CD8-positive, alpha-beta memory T cell (primary cell): ENCODE results near the gene ENO3. TPM values are rescaled to one million over a fixed set of nuclear protein-coding genes. Genes with fewer than 3 reads are reported as not detected.
A peak's percentile ranks its signal among the peaks of the same experiment; 100 is the strongest.

Source experiments
- CTCF ChIA-PET: fragments of 350-600 bp; sonication (Branson Sonifier 250); formaldehyde crosslinking; loops from one replicate; lab custom pipeline; 2021; ENCODE audit warnings: antibody characterized with exemption; lab: Charles Lee
- POLR2A ChIA-PET: fragments of 350-600 bp; sonication (Branson Sonifier 250); formaldehyde crosslinking; loops from one replicate; lab custom pipeline; 2021; ENCODE audit warnings: antibody characterized with exemption; lab: Charles Lee
- DNase-seq, 5 donors: peaks; one replicate each; pipeline versions ENCODE4 v3.0.0 to v3.0.0-alpha.2; 2020 to 2022; ENCODE audit warnings: mixed read lengths in 1 of 5
- H3K27ac ChIP-seq: one replicate; pipeline ENCODE4 v1.7.0; 2013; ENCODE audit warnings: low read depth, mild to moderate bottlenecking, low read length, moderate library complexity
- H3K27me3 ChIP-seq: 2 replicates; pipeline ENCODE4 v1.7.0; 2013; ENCODE audit warnings: low read length, mild to moderate bottlenecking; ENCODE audit not compliant: insufficient read depth, poor library complexity, severe bottlenecking
- H3K36me3 ChIP-seq: 2 replicates; pipeline ENCODE4 v1.7.0; 2013; ENCODE audit warnings: mild to moderate bottlenecking, low read length, moderate library complexity; ENCODE audit not compliant: insufficient read depth
- H3K4me1 ChIP-seq: 2 replicates; pipeline ENCODE4 v1.7.0; 2013; ENCODE audit warnings: mild to moderate bottlenecking, low read length, moderate library complexity; ENCODE audit not compliant: insufficient read depth
- H3K4me3 ChIP-seq: 2 replicates; pipeline ENCODE4 v1.7.0; 2013; ENCODE audit warnings: mild to moderate bottlenecking, low read length
- H3K9me3 ChIP-seq: 2 replicates; pipeline ENCODE4 v1.7.0; 2013; ENCODE audit warnings: mild to moderate bottlenecking, low read length
- H3K27ac Mint-ChIP-seq, 8 donors: one replicate each; pipeline ENCODE4 v1.8.0; 2020 to 2021; ENCODE audit warnings: mixed read lengths in 8 of 8, mild to moderate bottlenecking in 6 of 8, inconsistent platforms in 3 of 8, moderate library complexity in 3 of 8
- H3K27me3 Mint-ChIP-seq, 2 donors: one replicate each; pipeline ENCODE4 v1.8.0; 2020 to 2021; ENCODE audit warnings: mixed read lengths in 2 of 2, mild to moderate bottlenecking in 1 of 2, moderate library complexity in 1 of 2
- H3K36me3 Mint-ChIP-seq, 3 donors: one replicate each; pipeline ENCODE4 v1.8.0; 2020 to 2021; ENCODE audit warnings: mixed read lengths in 3 of 3, inconsistent platforms in 1 of 3, mild to moderate bottlenecking in 1 of 3
- H3K4me1 Mint-ChIP-seq, 3 donors: one replicate each; pipeline ENCODE4 v1.8.0; 2020 to 2021; ENCODE audit warnings: mixed read lengths in 3 of 3, inconsistent platforms in 1 of 3, mild to moderate bottlenecking in 1 of 3
- H3K4me3 Mint-ChIP-seq, 7 donors: one replicate each; pipeline ENCODE4 v1.8.0; 2020 to 2021; ENCODE audit warnings: mixed read lengths in 7 of 7, mild to moderate bottlenecking in 6 of 7, moderate library complexity in 4 of 7, inconsistent platforms in 2 of 7
- H3K9me3 Mint-ChIP-seq, 5 donors: one replicate each; pipeline ENCODE4 v1.8.0; 2020 to 2022; ENCODE audit warnings: mixed read lengths in 5 of 5, mild to moderate bottlenecking in 3 of 5, moderate library complexity in 2 of 5, inconsistent platforms in 1 of 5
- polyA plus RNA-seq: library from polyadenylated mRNA; unstranded; fragments of 300-500 nt; fragmentation: Illumina TruSeq; gene quantifications from one replicate; pipeline ENCODE4 v1.2.3, GENCODE V29; 2021
- total RNA-seq, 2 experiments: library from RNA; stranded (reverse); gene quantifications; one replicate each; pipeline ENCODE4 v1.2.3, GENCODE V29; 2021

Gene ENO3
- total and polyA plus RNA-seq, 3 experiments from 2014 or later = 1.3 to 29.4 (median 27.1) TPM

- Mint-ChIP-seq H3K9me3 (no peaks in the 10 kb centered on the region), H3K4me3 (peak overlapping the region; percentile 86 to 97 (median 96)), H3K36me3 (peaks cover 13 to 89% (median 28%) of the 10 kb centered on the region in 3 donors), H3K4me1 (peaks cover 64 to 84% (median 68%) of the 10 kb centered on the region in 3 donors), H3K27me3 (peaks cover 0 to 5% of the 10 kb centered on the region in 2 donors), H3K27ac (peak overlapping the region; percentile 88 to 98 (median 95))
- Histone ChIP-seq H3K9me3 (no peaks in the 10 kb centered on the region), H3K27ac (peak overlapping the region; percentile 85), H3K4me3 (peak overlapping the region; percentile 97), H3K36me3 (peaks cover 34% of the 10 kb centered on the region), H3K27me3 (no peaks in the 10 kb centered on the region), H3K4me1 (peaks cover 70% of the 10 kb centered on the region)
- DNase-seq = no peak
- CTCF ChIA-PET = interaction anchor here (2.9 to 4.0 kb wide), 2 partner anchors 27 to 32 kb away, joined by 25 to 34 read pairs; partner anchors contain the start of gene SPAG7
- POLR2A ChIA-PET = interaction anchor here (2.7 to 4.1 kb wide), 2 partner anchors 26 to 32 kb away, joined by 15 to 67 read pairs; partner anchors contain the start of gene SPAG7
These were observed 9.7 kb upstream of the ENO3 start for GRCh38 chr17:4941319-4941610.

- Histone ChIP-seq H3K27ac (no peak overlapping the region), H3K27me3 (no peaks in the 10 kb centered on the region), H3K36me3 (peaks cover 38% of the 10 kb centered on the region), H3K4me3 (peak overlapping the region; percentile 97), H3K9me3 (no peaks in the 10 kb centered on the region), H3K4me1 (peaks cover 75% of the 10 kb centered on the region)
- Mint-ChIP-seq H3K36me3 (peaks cover 13 to 86% (median 29%) of the 10 kb centered on the region in 3 donors), H3K9me3 (no peaks in the 10 kb centered on the region), H3K27ac (peak overlapping the region; percentile 15 to 99 (median 78)), H3K4me1 (peaks cover 68 to 83% (median 76%) of the 10 kb centered on the region in 3 donors), H3K4me3 (peak overlapping the region; percentile 86 to 97 (median 96)), H3K27me3 (peaks cover 0 to 6% of the 10 kb centered on the region in 2 donors)
- DNase-seq = no peak
- CTCF ChIA-PET = interaction anchor here (0.9 to 1.1 kb wide), 2 partner anchors 24 to 38 kb away, joined by 3 read pairs; partner anchors contain the start of gene SPAG7
- POLR2A ChIA-PET = interaction anchor here (0.6 to 0.8 kb wide), 2 partner anchors 8 to 20 kb away, joined by 3 to 7 read pairs; partner anchors contain the start of gene ENO3
These were observed 8.0 kb upstream of the ENO3 start for GRCh38 chr17:4942760-4943508.

GRCh38 chr17:4944163-4944553 lies 6.8 kb upstream of the ENO3 start:
- Histone ChIP-seq H3K27me3 (no peaks in the 10 kb centered on the region), H3K4me1 (peaks cover 64% of the 10 kb centered on the region), H3K4me3 (peak overlapping the region; percentile 51), H3K9me3 (no peaks in the 10 kb centered on the region), H3K36me3 (peaks cover 35% of the 10 kb centered on the region), H3K27ac (peak overlapping the region; percentile 65)
- H3K27me3 Mint-ChIP-seq = peaks cover 0 to 8% of the 10 kb centered on the region in 2 donors
- POLR2A ChIA-PET = interaction anchor here (0.6 to 0.8 kb wide), 2 partner anchors 23 to 43 kb away, joined by 3 read pairs; no protein-coding TSS in a partner anchor
- CTCF ChIA-PET = interaction anchor here (1.1 to 3.3 kb wide), 3 partner anchors 23 to 35 kb away, joined by 3 to 17 read pairs (median 7); partner anchors contain the start of gene SPAG7
- peak overlapping the region; percentile 86 to 99 (median 96) for H3K27ac Mint-ChIP-seq
- peak; percentile 41 to 70 (median 62) for DNase-seq
- H3K36me3 Mint-ChIP-seq = peaks cover 13 to 78% (median 29%) of the 10 kb centered on the region in 3 donors
- H3K4me3 Mint-ChIP-seq = peak overlapping the region; percentile 94 to 100 (median 97)
- peaks cover 57 to 74% (median 69%) of the 10 kb centered on the region in 3 donors for H3K4me1 Mint-ChIP-seq
- no peaks in the 10 kb centered on the region for H3K9me3 Mint-ChIP-seq

- peak overlapping the region; percentile 92 to 99 (median 96) for H3K27ac Mint-ChIP-seq
- no peaks in the 10 kb centered on the region for H3K9me3 ChIP-seq
- H3K36me3 Mint-ChIP-seq = peaks cover 13 to 74% (median 29%) of the 10 kb centered on the region in 3 donors
- peaks cover 55 to 71% (median 66%) of the 10 kb centered on the region in 3 donors for H3K4me1 Mint-ChIP-seq
- H3K27ac ChIP-seq = peak overlapping the region; percentile 65
- H3K4me3 ChIP-seq = peak overlapping the region; percentile 51
- H3K4me1 ChIP-seq = peaks cover 62% of the 10 kb centered on the region
- H3K27me3 ChIP-seq = no peaks in the 10 kb centered on the region
- no peak for DNase-seq
- H3K4me3 Mint-ChIP-seq = peak overlapping the region; percentile 94 to 100 (median 97)
- CTCF ChIA-PET = interaction anchor here (2.6 to 3.3 kb wide), 2 partner anchors 23 to 36 kb away, joined by 7 to 17 read pairs; partner anchors contain the start of gene SPAG7
- H3K9me3 Mint-ChIP-seq = no peaks in the 10 kb centered on the region
- POLR2A ChIA-PET = interaction anchor here (0.7 to 11.7 kb wide), 3 partner anchors 22 to 105 kb away, joined by 3 to 187 read pairs (median 4); partner anchors contain the start of genes C17orf107 and SPAG7
- H3K27me3 Mint-ChIP-seq = peaks cover 0 to 8% of the 10 kb centered on the region in 2 donors
- peaks cover 35% of the 10 kb centered on the region for H3K36me3 ChIP-seq
These were observed 6.3 kb upstream of the ENO3 start for GRCh38 chr17:4944554-4945175.

GRCh38 chr17:4945176-4945943 lies 5.6 kb upstream of the ENO3 start:
- H3K4me1 ChIP-seq = peaks cover 64% of the 10 kb centered on the region
- peaks cover 13 to 70% (median 29%) of the 10 kb centered on the region in 3 donors for H3K36me3 Mint-ChIP-seq
- H3K27me3 Mint-ChIP-seq = peaks cover 0 to 5% of the 10 kb centered on the region in 2 donors
- CTCF ChIA-PET = interaction anchor here (2.6 to 3.3 kb wide), 2 partner anchors 22 to 36 kb away, joined by 7 to 17 read pairs; partner anchors contain the start of gene SPAG7
- DNase-seq = peak; percentile 39 to 88 (median 60)
- H3K4me3 ChIP-seq = peak overlapping the region; percentile 51
- H3K4me1 Mint-ChIP-seq = peaks cover 58 to 70% (median 69%) of the 10 kb centered on the region in 3 donors
- no peaks in the 10 kb centered on the region for H3K9me3 ChIP-seq
- no peaks in the 10 kb centered on the region for H3K27me3 ChIP-seq
- H3K27ac Mint-ChIP-seq = peak overlapping the region; percentile 92 to 99 (median 96)
- POLR2A ChIA-PET = interaction anchor here (0.7 to 11.7 kb wide), 3 partner anchors 22 to 104 kb away, joined by 3 to 187 read pairs (median 4); partner anchors contain the start of genes C17orf107 and SPAG7
- H3K4me3 Mint-ChIP-seq = peak overlapping the region; percentile 94 to 100 (median 97)
- no peaks in the 10 kb centered on the region for H3K9me3 Mint-ChIP-seq
- H3K36me3 ChIP-seq = peaks cover 35% of the 10 kb centered on the region
- H3K27ac ChIP-seq = peak overlapping the region; percentile 65

- CTCF ChIA-PET = interaction anchor here (2.6 to 3.3 kb wide), 2 partner anchors 22 to 37 kb away, joined by 7 to 17 read pairs; partner anchors contain the start of gene SPAG7
- Mint-ChIP-seq H3K4me3 (peak overlapping the region; percentile 94 to 100 (median 97)), H3K9me3 (no peaks in the 10 kb centered on the region), H3K27me3 (peaks cover 0 to 5% of the 10 kb centered on the region in 2 donors), H3K27ac (peak overlapping the region; percentile 92 to 99 (median 96)), H3K4me1 (peaks cover 64 to 74% (median 73%) of the 10 kb centered on the region in 3 donors), H3K36me3 (peaks cover 13 to 64% (median 29%) of the 10 kb centered on the region in 3 donors)
- Histone ChIP-seq H3K9me3 (no peaks in the 10 kb centered on the region), H3K4me1 (peaks cover 67% of the 10 kb centered on the region), H3K27ac (peak overlapping the region; percentile 58), H3K27me3 (no peaks in the 10 kb centered on the region), H3K4me3 (peak overlapping the region; percentile 97), H3K36me3 (peaks cover 35% of the 10 kb centered on the region)
- DNase-seq = no peak
- POLR2A ChIA-PET = interaction anchor here (1.4 to 11.7 kb wide), 2 partner anchors 21 to 46 kb away, joined by 4 to 187 read pairs; partner anchors contain the start of genes C17orf107 and SPAG7
These were observed 5.0 kb upstream of the ENO3 start for GRCh38 chr17:4945944-4946280.
